ENCODE data around the gene ASB7. TPM values are rescaled to one million over a fixed set of nuclear protein-coding genes. Genes with fewer than 3 reads are reported as not detected.

Gene ASB7
- total and polyA plus RNA-seq, 4 donors = 3.3 to 18.3 (median 10.9) TPM

DNA sequence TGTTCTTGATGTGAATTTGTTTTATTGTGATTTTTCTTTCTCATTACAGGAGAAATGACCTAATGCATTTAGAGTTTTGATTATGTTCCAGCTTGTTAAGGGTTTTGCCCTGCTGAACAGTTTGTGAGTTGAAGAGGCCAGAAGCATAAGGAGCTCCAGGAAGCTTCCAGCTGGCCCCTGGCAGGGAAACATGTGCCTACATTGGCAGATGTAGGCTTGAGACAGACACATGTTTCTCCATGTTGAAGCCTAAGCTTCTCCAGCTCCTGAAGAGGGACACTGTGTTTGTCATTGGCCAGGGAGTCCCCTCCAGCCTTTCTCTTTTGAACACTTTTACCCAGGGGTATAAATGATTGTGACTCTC is 88.4 kb downstream of the ASB7 start:
- H3K9me3 ChIP-seq (ENCODE audit: control insufficient read depth in 4 of 4, insufficient read depth in 3 of 4, low read length in 3 of 4) = no peaks in the 10 kb centered on the region
- no peaks in the 10 kb centered on the region for H3K27me3 ChIP-seq (ENCODE audit: control insufficient read depth in 3 of 3, insufficient read depth in 3 of 3, low read length in 2 of 3)
- no peak overlapping the region for H3K4me3 ChIP-seq
- TF ChIP-seq, protein P1, sequence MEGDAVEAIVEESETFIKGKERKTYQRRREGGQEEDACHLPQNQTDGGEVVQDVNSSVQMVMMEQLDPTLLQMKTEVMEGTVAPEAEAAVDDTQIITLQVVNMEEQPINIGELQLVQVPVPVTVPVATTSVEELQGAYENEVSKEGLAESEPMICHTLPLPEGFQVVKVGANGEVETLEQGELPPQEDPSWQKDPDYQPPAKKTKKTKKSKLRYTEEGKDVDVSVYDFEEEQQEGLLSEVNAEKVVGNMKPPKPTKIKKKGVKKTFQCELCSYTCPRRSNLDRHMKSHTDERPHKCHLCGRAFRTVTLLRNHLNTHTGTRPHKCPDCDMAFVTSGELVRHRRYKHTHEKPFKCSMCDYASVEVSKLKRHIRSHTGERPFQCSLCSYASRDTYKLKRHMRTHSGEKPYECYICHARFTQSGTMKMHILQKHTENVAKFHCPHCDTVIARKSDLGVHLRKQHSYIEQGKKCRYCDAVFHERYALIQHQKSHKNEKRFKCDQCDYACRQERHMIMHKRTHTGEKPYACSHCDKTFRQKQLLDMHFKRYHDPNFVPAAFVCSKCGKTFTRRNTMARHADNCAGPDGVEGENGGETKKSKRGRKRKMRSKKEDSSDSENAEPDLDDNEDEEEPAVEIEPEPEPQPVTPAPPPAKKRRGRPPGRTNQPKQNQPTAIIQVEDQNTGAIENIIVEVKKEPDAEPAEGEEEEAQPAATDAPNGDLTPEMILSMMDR (IDR thresholded peaks at IDR 0.05; ENCODE audit: control extremely low read depth, extremely low read depth) = no peak
- no peaks in the 10 kb centered on the region for H3K36me3 ChIP-seq (ENCODE audit: control insufficient read depth in 4 of 4, insufficient read depth in 4 of 4, low read length in 4 of 4)
- DNase-seq = no peak
- no peak overlapping the region for H3K27ac ChIP-seq (ENCODE audit: low read depth in 1 of 2, low read length in 1 of 2)
- no peak for ATAC-seq (ENCODE audit: insufficient read depth, low FRiP score)
- H3K4me1 ChIP-seq (ENCODE audit: control insufficient read depth in 5 of 5, insufficient read depth in 5 of 5, low read length in 5 of 5) = peaks cover 0 to 17% (median 8%) of the 10 kb centered on the region in 5 donors
- no peak overlapping the region for H3K9ac ChIP-seq (ENCODE audit: insufficient read depth in 1 of 2, low read length in 2 of 2)

DNA sequence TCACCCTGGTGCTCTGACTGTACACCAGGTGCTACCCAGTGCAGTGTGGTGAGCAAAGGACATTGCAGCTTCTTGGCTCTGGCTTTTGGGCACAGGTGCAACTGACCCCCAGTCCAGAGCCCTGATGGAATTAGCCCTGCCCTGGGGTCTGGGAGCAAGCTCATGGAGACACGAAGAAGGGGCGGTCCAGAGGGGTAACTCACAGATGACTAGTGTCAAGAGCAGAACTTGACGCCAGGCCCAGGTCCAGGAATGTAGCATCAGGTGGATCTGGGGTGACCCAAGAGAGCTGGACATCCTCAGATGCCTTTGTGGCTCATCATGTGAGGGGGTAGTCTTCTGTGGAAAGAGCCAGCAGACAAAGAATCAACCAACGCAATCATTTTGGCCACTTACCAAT is 88.9 kb downstream of the ASB7 start:
- ATAC-seq (ENCODE audit: insufficient read depth, low FRiP score) (no peak), DNase-seq (no peak)
- Histone ChIP-seq H3K9ac (ENCODE audit: insufficient read depth in 1 of 2, low read length in 2 of 2) (no peak overlapping the region), H3K4me1 (ENCODE audit: control insufficient read depth in 5 of 5, insufficient read depth in 5 of 5, low read length in 5 of 5) (peaks cover 0 to 17% (median 8%) of the 10 kb centered on the region in 5 donors), H3K27ac (ENCODE audit: low read depth in 1 of 2, low read length in 1 of 2) (no peak overlapping the region), H3K36me3 (ENCODE audit: control insufficient read depth in 4 of 4, insufficient read depth in 4 of 4, low read length in 4 of 4) (no peaks in the 10 kb centered on the region), H3K27me3 (ENCODE audit: control insufficient read depth in 3 of 3, insufficient read depth in 3 of 3, low read length in 2 of 3) (no peaks in the 10 kb centered on the region), H3K4me3 (no peak overlapping the region), H3K9me3 (ENCODE audit: control insufficient read depth in 4 of 4, insufficient read depth in 3 of 4, low read length in 3 of 4) (no peaks in the 10 kb centered on the region)
- TF ChIP-seq, protein P1 (IDR thresholded peaks at IDR 0.05; ENCODE audit: control extremely low read depth, extremely low read depth) = no peak
- WGBS, 2 donors = 95 to 96% methylated on average over 4 of the region's 4 CpGs

DNA sequence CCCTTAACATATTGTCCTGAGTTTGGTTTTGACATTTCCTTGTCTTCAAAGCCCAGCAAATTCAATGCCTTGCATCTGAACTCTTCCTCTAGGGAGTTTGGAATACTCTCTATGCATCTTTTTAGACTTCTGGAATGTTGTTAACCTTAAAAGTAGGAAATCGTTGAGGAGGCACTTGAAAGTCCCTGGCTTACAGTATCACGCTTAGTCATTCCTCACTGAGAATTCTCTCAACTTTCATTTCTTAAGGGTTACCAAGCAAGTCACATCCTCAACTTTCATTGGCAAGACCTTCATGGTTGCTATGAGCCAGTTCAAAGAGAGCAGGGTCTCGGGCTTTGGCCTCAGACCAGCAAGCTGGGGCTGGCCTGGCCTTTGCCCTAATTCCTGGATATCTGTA is 89.9 kb downstream of the ASB7 start:
- H3K36me3 ChIP-seq (ENCODE audit: control insufficient read depth in 4 of 4, insufficient read depth in 4 of 4, low read length in 4 of 4) = no peaks in the 10 kb centered on the region
- TF ChIP-seq, protein P1 (IDR thresholded peaks at IDR 0.05; ENCODE audit: control extremely low read depth, extremely low read depth) = no peak
- H3K27me3 ChIP-seq (ENCODE audit: control insufficient read depth in 3 of 3, insufficient read depth in 3 of 3, low read length in 2 of 3) = no peaks in the 10 kb centered on the region
- DNase-seq (no peak), ATAC-seq (ENCODE audit: insufficient read depth, low FRiP score) (no peak)
- H3K4me3 ChIP-seq = no peak overlapping the region
- peaks cover 0 to 17% (median 6%) of the 10 kb centered on the region in 5 donors for H3K4me1 ChIP-seq (ENCODE audit: control insufficient read depth in 5 of 5, insufficient read depth in 5 of 5, low read length in 5 of 5)
- no peaks in the 10 kb centered on the region for H3K9me3 ChIP-seq (ENCODE audit: control insufficient read depth in 4 of 4, insufficient read depth in 3 of 4, low read length in 3 of 4)
- no peak overlapping the region for H3K9ac ChIP-seq (ENCODE audit: insufficient read depth in 1 of 2, low read length in 2 of 2)
- H3K27ac ChIP-seq (ENCODE audit: low read depth in 1 of 2, low read length in 1 of 2) = no peak overlapping the region
- WGBS, 2 donors = 67 to 85% methylated on average over 3 of the region's 3 CpGs

DNA sequence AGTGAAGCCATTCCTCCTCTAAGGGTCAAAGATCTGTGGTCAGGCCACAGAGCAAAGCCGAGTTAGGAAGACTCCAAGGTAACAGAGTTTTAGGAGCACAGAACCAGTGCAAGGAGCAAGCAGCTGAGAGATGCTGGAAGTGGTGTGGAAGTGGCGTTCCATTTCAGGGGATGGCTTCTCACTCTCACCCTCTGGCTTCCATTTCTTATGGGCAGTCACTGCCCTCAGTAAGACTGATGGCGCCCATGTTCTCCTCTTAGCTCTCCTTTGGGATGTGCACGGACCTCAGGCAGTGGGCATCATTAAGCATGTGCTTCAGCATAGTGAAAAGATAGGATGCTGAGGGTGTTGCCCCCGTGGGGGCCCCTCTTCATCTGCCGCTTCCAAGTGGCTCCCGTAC is 90.3 kb downstream of the ASB7 start:
- WGBS, 2 donors = 88 to 90% methylated on average over 7 of the region's 7 CpGs
- H3K9me3 ChIP-seq (ENCODE audit: control insufficient read depth in 4 of 4, insufficient read depth in 3 of 4, low read length in 3 of 4) = no peaks in the 10 kb centered on the region
- TF ChIP-seq, protein P1 (IDR thresholded peaks at IDR 0.05; ENCODE audit: control extremely low read depth, extremely low read depth) = no peak
- ATAC-seq (ENCODE audit: insufficient read depth, low FRiP score) = no peak
- no peak for DNase-seq
- peaks cover 0 to 15% (median 6%) of the 10 kb centered on the region in 5 donors for H3K4me1 ChIP-seq (ENCODE audit: control insufficient read depth in 5 of 5, insufficient read depth in 5 of 5, low read length in 5 of 5)
- H3K36me3 ChIP-seq (ENCODE audit: control insufficient read depth in 4 of 4, insufficient read depth in 4 of 4, low read length in 4 of 4) = no peaks in the 10 kb centered on the region
- no peak overlapping the region for H3K9ac ChIP-seq (ENCODE audit: insufficient read depth in 1 of 2, low read length in 2 of 2)
- H3K4me3 ChIP-seq = no peak overlapping the region
- no peaks in the 10 kb centered on the region for H3K27me3 ChIP-seq (ENCODE audit: control insufficient read depth in 3 of 3, insufficient read depth in 3 of 3, low read length in 2 of 3)
- no peak overlapping the region for H3K27ac ChIP-seq (ENCODE audit: low read depth in 1 of 2, low read length in 1 of 2)
